SU-DHL-6 (cell line): ENCODE results near the gene TMEM80.

Experiments
- EZH2phosphoT487 ChIP-seq: fragments of 200-600 bp; sonication (generic), shearing (Covaris generic); conservative IDR thresholded peaks from 2 replicates; pipeline ENCODE4 v1.6.1; 2018; ENCODE audit warnings: mild to moderate bottlenecking, antibody characterized with exemption, low read length, moderate library complexity, mixed read lengths
- TF ChIP-seq, protein P1 (sequence below): fragments of 200-600 bp; sonication (generic); IDR thresholded peaks from one replicate; pipeline ENCODE4 v1.5.1; 2017; ENCODE audit warnings: antibody characterized with exemption, mild to moderate bottlenecking, low read length, moderate library complexity; ENCODE audit not compliant: insufficient read depth, poor library complexity, severe bottlenecking

DNA sequence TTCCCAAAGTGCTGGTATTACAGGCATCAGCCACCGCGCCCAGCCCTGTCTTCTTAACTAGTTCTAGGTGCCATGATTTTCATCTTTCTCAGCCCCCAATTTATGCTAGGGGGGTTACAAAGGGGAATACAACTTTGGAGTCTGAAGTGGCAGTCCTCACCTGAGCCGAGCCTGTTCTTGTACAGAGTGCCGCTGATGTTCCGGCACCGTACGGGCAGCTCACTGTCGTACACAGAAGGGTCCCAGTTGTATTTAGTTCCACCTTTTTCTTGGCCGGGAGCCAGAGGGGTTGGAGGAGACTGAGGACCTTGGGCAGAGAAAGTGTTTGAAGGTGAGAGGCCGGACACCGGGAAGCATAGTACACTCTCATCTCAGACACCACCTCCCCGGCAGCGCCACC lies 7.9 kb upstream of the TMEM80 start:
- TF ChIP-seq, protein P1, sequence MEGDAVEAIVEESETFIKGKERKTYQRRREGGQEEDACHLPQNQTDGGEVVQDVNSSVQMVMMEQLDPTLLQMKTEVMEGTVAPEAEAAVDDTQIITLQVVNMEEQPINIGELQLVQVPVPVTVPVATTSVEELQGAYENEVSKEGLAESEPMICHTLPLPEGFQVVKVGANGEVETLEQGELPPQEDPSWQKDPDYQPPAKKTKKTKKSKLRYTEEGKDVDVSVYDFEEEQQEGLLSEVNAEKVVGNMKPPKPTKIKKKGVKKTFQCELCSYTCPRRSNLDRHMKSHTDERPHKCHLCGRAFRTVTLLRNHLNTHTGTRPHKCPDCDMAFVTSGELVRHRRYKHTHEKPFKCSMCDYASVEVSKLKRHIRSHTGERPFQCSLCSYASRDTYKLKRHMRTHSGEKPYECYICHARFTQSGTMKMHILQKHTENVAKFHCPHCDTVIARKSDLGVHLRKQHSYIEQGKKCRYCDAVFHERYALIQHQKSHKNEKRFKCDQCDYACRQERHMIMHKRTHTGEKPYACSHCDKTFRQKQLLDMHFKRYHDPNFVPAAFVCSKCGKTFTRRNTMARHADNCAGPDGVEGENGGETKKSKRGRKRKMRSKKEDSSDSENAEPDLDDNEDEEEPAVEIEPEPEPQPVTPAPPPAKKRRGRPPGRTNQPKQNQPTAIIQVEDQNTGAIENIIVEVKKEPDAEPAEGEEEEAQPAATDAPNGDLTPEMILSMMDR: no peak
- TF ChIP-seq EZH2phosphoT487: no peak
